NCI-H1930 (cell line): ENCODE measurements around the gene ADGRE3.

Experiments
- DNase-seq, 2 experiments: peaks; one replicate each; lab custom pipeline; 2025; lab: John Stamatoyannopoulos, UW

ADGRE3 gene

GRCh38 chr19:14674764-14675163, at the start of gene ADGRE3:
Gene ADGRE3, minus strand, starts transcription at chr19:14674844. Its CDS starts 74 bp downstream, at chr19:14674770.
- no peak for DNase-seq

- no peak for DNase-seq
Measured at GRCh38 chr19:14722127-14722526, 47.5 kb upstream of the ADGRE3 start.

- no peak for DNase-seq
Measured at GRCh38 chr19:14719162-14719561, 44.5 kb upstream of the ADGRE3 start.

GRCh38 chr19:14718522-14719116, 44.0 kb upstream of the ADGRE3 start:
- DNase-seq: no peak

- DNase-seq: no peak
Measured at GRCh38 chr19:14715841-14716240, 41.2 kb upstream of the ADGRE3 start.

GRCh38 chr19:14704450-14704849, 29.8 kb upstream of the ADGRE3 start:
- no peak for DNase-seq

- DNase-seq: no peak
Measured at GRCh38 chr19:14703833-14704232, 29.2 kb upstream of the ADGRE3 start.

GRCh38 chr19:14700711-14701375, 26.2 kb upstream of the ADGRE3 start:
- no peak for DNase-seq

GRCh38 chr19:14699641-14700040, 25.0 kb upstream of the ADGRE3 start:
- DNase-seq: no peak

GRCh38 chr19:14695471-14695870, 20.8 kb upstream of the ADGRE3 start:
- DNase-seq: no peak

GRCh38 chr19:14694641-14695266, 20.1 kb upstream of the ADGRE3 start:
- DNase-seq: no peak

- DNase-seq: peak; percentile 68 to 85
Measured at GRCh38 chr19:14689598-14690503, 15.2 kb upstream of the ADGRE3 start, which contains the start of gene ZNF333. Gene ZNF333, plus strand, starts transcription at chr19:14690048. Its CDS starts 3,444 bp downstream, at chr19:14693492.

GRCh38 chr19:14686411-14686810, 11.8 kb upstream of the ADGRE3 start:
- DNase-seq: peak in 1 of 2 experiments; percentile 3

- no peak for DNase-seq
Measured at GRCh38 chr19:14683439-14683838, 8.8 kb upstream of the ADGRE3 start.

- no peak for DNase-seq
Measured at GRCh38 chr19:14682084-14682483, 7.4 kb upstream of the ADGRE3 start.

GRCh38 chr19:14678199-14678598, 3.6 kb upstream of the ADGRE3 start:
- no peak for DNase-seq

- no peak for DNase-seq
Measured at GRCh38 chr19:14677464-14677863, 2.8 kb upstream of the ADGRE3 start.

- DNase-seq: no peak
Measured at GRCh38 chr19:14676762-14677161, 2.1 kb upstream of the ADGRE3 start.

GRCh38 chr19:14673088-14673487, 1.6 kb downstream of the ADGRE3 start:
- DNase-seq: no peak

GRCh38 chr19:14672188-14672872, 2.3 kb downstream of the ADGRE3 start:
- no peak for DNase-seq

- DNase-seq: no peak
Measured at GRCh38 chr19:14670408-14670807, 4.2 kb downstream of the ADGRE3 start.

GRCh38 chr19:14669940-14670339, 4.7 kb downstream of the ADGRE3 start:
- no peak for DNase-seq
